Stomach (tissue), 4 donors: Measurements from ENCODE around the gene EPHA6.

Experiments used
- POLR2A ChIP-seq, 4 donors: fragments of 450-650 bp; IDR thresholded peaks; one replicate each; pipeline ENCODE4 v1.6.1; 2016; ENCODE audit warnings: antibody characterized with exemption in 4 of 4, control low read depth in 2 of 4, mild to moderate bottlenecking in 1 of 4, moderate library complexity in 1 of 4
- TF ChIP-seq, protein P1 (sequence below), 7 experiments: fragments of 450-650 bp in 4 of 7; fragments of 200-600 bp in 3 of 7; sonication (generic) in 3 of 7; IDR thresholded peaks; one replicate each; pipeline ENCODE4 v1.5.1; 2016 to 2019; ENCODE audit warnings: antibody characterized with exemption in 7 of 7, control low read depth in 2 of 7, mild to moderate bottlenecking in 1 of 7

DNA sequence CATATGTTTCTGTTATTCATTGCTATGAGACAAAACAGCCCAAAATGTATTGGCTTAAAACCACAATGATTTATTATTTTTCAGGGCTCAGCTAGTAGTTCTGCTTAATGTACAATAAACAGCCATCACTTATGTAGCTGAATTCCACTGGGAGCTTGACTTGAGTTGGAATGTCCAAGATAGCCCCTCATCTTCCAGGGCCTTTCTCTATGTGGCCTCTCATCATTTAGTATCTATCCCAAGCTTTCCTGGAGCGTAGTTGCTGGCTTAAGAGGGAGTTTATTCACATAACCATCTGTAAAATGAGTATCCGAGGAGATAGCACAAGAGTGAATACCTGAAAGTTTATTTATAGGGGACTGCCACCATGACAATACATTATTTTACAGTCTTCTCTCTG, 176.8 kb downstream of the EPHA6 start:
- no peak for TF ChIP-seq POLR2A (IDR thresholded peaks at IDR 0.05)
- TF ChIP-seq, protein P1, sequence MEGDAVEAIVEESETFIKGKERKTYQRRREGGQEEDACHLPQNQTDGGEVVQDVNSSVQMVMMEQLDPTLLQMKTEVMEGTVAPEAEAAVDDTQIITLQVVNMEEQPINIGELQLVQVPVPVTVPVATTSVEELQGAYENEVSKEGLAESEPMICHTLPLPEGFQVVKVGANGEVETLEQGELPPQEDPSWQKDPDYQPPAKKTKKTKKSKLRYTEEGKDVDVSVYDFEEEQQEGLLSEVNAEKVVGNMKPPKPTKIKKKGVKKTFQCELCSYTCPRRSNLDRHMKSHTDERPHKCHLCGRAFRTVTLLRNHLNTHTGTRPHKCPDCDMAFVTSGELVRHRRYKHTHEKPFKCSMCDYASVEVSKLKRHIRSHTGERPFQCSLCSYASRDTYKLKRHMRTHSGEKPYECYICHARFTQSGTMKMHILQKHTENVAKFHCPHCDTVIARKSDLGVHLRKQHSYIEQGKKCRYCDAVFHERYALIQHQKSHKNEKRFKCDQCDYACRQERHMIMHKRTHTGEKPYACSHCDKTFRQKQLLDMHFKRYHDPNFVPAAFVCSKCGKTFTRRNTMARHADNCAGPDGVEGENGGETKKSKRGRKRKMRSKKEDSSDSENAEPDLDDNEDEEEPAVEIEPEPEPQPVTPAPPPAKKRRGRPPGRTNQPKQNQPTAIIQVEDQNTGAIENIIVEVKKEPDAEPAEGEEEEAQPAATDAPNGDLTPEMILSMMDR (IDR thresholded peaks at IDR 0.05): no peak
